K562 (cell line): ENCODE data around the gene GFI1B. TPM values are rescaled to one million over a fixed set of nuclear protein-coding genes. Genes with fewer than 3 reads are reported as not detected.

Source experiments
- ATAC-seq: fragments of 200-7000 bp; cut with Tn5 transposase; 3 replicates; pipeline ENCODE4 v1.9.1; 2020; ENCODE audit warnings: moderate library complexity
- BruUV-seq: library from RNA; stranded (reverse); fragments of 400-500 nt; replicated peaks from 2 replicates; lab custom pipeline; 2021; lab: Mats Ljungman, UMichigan
- CTCF ChIA-PET: fragments of 300-600 bp; formaldehyde crosslinking; extraction: SDS; loops from one replicate; lab custom pipeline; 2021; ENCODE audit warnings: low intra/inter-chr PET ratio; lab: Yijun Ruan, JAX
- POLR2A ChIA-PET: fragments of 300-600, 350-650 bp; sonication (Branson Sonifier 250); formaldehyde crosslinking; extraction: SDS; loops from one replicate; lab custom pipeline; 2021; ENCODE audit warnings: antibody characterized with exemption, inconsistent platforms; lab: Yijun Ruan, JAX
- DNase-seq, 4 experiments: peaks; one replicate each; pipeline versions ENCODE4 v3.0.0 to v3.0.0-alpha.2; 2011 to 2018; ENCODE audit warnings: low spot score in 3 of 4, mixed read lengths in 3 of 4; ENCODE audit errors: extremely low read depth in 1 of 4
- FAIRE-seq: peaks from 2 replicates; lab custom pipeline; 2011; peaks lifted over from hg19 to GRCh38; lab: Jason Lieb, UNC
- H2AFZ ChIP-seq: 2 replicates; pipeline ENCODE4 v1.6.0; 2011; ENCODE audit warnings: low read depth, low read length, control low read depth, inconsistent platforms
- H3K27ac ChIP-seq: fragments of 200-600 bp; 3 replicates; pipeline ENCODE4 v1.8.0; 2011; ENCODE audit warnings: low read depth, mild to moderate bottlenecking, control low read depth, inconsistent platforms, low read length, moderate library complexity, mixed read lengths; ENCODE audit errors: extremely low read depth
- H3K27me3 ChIP-seq, 2 experiments: fragments of 300-600 bp in 1 of 2; 2 replicates in 1 of 2; 3 replicates in 1 of 2; pipeline versions ENCODE4 v1.6.0 to v1.8.0; 2011; ENCODE audit warnings: inconsistent platforms in 2 of 2, low read length in 2 of 2, mild to moderate bottlenecking in 1 of 2, mixed read lengths in 1 of 2, moderate library complexity in 1 of 2; ENCODE audit not compliant: control insufficient read depth in 2 of 2, insufficient read depth in 2 of 2
- H3K36me3 ChIP-seq: fragments of 300-600 bp; 3 replicates; pipeline ENCODE4 v1.8.0; 2011; ENCODE audit warnings: mild to moderate bottlenecking, low read length, inconsistent platforms; ENCODE audit not compliant: control insufficient read depth, insufficient read depth
- H3K4me1 ChIP-seq, 2 experiments: fragments of 200-600 bp in 1 of 2; replicated peaks in 1 of 2; 2 replicates in 1 of 2; 3 replicates in 1 of 2; pipeline versions ENCODE4 v1.5.1 to v1.8.0; 2011; ENCODE audit warnings: inconsistent platforms in 2 of 2, low read length in 2 of 2, mild to moderate bottlenecking in 1 of 2, mixed read lengths in 1 of 2, moderate library complexity in 1 of 2; ENCODE audit not compliant: control insufficient read depth in 2 of 2, insufficient read depth in 2 of 2
- H3K4me2 ChIP-seq: 2 replicates; pipeline ENCODE4 v1.6.1; 2011; ENCODE audit warnings: low read length, control low read depth, inconsistent platforms, mixed read lengths; ENCODE audit not compliant: insufficient read depth
- H3K4me3 ChIP-seq: fragments of 200-600 bp; sonication (generic), shearing (Covaris generic); 2 replicates; pipeline ENCODE4 v1.5.1; 2016; ENCODE audit warnings: control low read depth, inconsistent platforms
- H3K79me2 ChIP-seq: fragments of 200-600 bp; 3 replicates; pipeline ENCODE4 v1.8.0; 2011; ENCODE audit warnings: low read length, inconsistent platforms; ENCODE audit not compliant: control insufficient read depth, insufficient read depth
- H3K9ac ChIP-seq, 2 experiments: 2 replicates each; pipeline versions ENCODE4 v1.6.0 to v1.6.1; 2011; ENCODE audit warnings: low read depth in 2 of 2, low read length in 2 of 2, control low read depth in 1 of 2, inconsistent platforms in 1 of 2, mild to moderate bottlenecking in 1 of 2, mixed read lengths in 1 of 2; ENCODE audit not compliant: insufficient read depth in 1 of 2
- H3K9me1 ChIP-seq: one replicate; pipeline ENCODE4 v1.6.0; 2011; ENCODE audit warnings: inconsistent platforms, mild to moderate bottlenecking, low read length, moderate library complexity; ENCODE audit not compliant: control insufficient read depth, insufficient read depth
- H3K9me3 ChIP-seq: replicated peaks from 2 replicates; pipeline ENCODE4 v1.5.1; 2011; ENCODE audit warnings: low read depth, low read length, inconsistent platforms; ENCODE audit not compliant: control insufficient read depth, insufficient read depth
- H4K20me1 ChIP-seq: replicated peaks from 2 replicates; pipeline ENCODE4 v1.6.1; 2011; ENCODE audit warnings: low read length, inconsistent platforms, mixed read lengths; ENCODE audit not compliant: control insufficient read depth, insufficient read depth
- CAMTA2 ChIP-seq: fragments of 250-450 bp; sonication (Bioruptor Pico); conservative IDR thresholded peaks from 2 replicates; pipeline ENCODE4 v1.5.1; 2022
- EHMT2 ChIP-seq: fragments of 450-650 bp; IDR thresholded peaks from 2 replicates; pipeline ENCODE4 v1.6.1; 2018; ENCODE audit warnings: antibody characterized with exemption
- GMEB1 ChIP-seq: fragments of 250-450 bp; sonication (Bioruptor Pico); IDR thresholded peaks from 2 replicates; pipeline ENCODE4 v1.4.0; 2020; ENCODE audit warnings: mild to moderate bottlenecking
- GTF2E2 ChIP-seq: fragments of 200-800 bp; sonication (Bioruptor generic); IDR thresholded peaks from 2 replicates; pipeline ENCODE4 v1.6.1; 2016; ENCODE audit warnings: missing genetic modification characterization, missing compliant biosample characterization
- HMGN3 ChIP-seq: IDR thresholded peaks from 2 replicates; pipeline ENCODE4 v1.6.1; 2011; ENCODE audit warnings: borderline replicate concordance, low read depth, mild to moderate bottlenecking, mixed read lengths, low read length; ENCODE audit not compliant: insufficient read length; ENCODE audit errors: extremely low read depth
- MIER1 ChIP-seq: fragments of 450-650 bp; IDR thresholded peaks from 2 replicates; pipeline ENCODE4 v1.6.1; 2016; ENCODE audit warnings: antibody characterized with exemption, mild to moderate bottlenecking, low read depth
- TSC22D4 ChIP-seq: fragments of 450-650 bp; IDR thresholded peaks from 2 replicates; pipeline ENCODE4 v1.6.1; 2016; ENCODE audit warnings: missing genetic modification characterization, missing biosample characterization, control low read depth
- ZBTB5 ChIP-seq: fragments of 450-650 bp; IDR thresholded peaks from 2 replicates; pipeline ENCODE4 v1.6.1; 2017; ENCODE audit warnings: antibody characterized with exemption
- ZNF143 ChIP-seq: sonication (generic); formaldehyde crosslinking; IDR thresholded peaks from 2 replicates; pipeline ENCODE4 v1.9.0; 2022; ENCODE audit warnings: mild to moderate bottlenecking, missing genetic modification reagents
- ZNF431 ChIP-seq: sonication (generic); formaldehyde crosslinking; IDR thresholded peaks from 2 replicates; pipeline ENCODE4 v1.8.0; 2022; ENCODE audit warnings: mild to moderate bottlenecking, missing genetic modification reagents
- WGBS: fragments of 100-300 bp; shearing (Covaris generic); methylation state at CpG from one replicate; pipeline ENCODE4 v1.1.6; 2016; ENCODE audit warnings: low coverage, mixed read lengths; ENCODE audit not compliant: insufficient coverage; ENCODE audit errors: missing lambda C conversion rate; 5-methylcytosine and 5-hydroxymethylcytosine counted together
- in situ Hi-C: fragments of 300-500 bp; cut with MboI; formaldehyde crosslinking; loops from 4 replicates; pipeline ENCODE4 v1.15.0; 2018; ENCODE audit warnings: inconsistent platforms, mixed read lengths
- intact Hi-C: fragments of 100-400 bp; cut with micrococcal nuclease; formaldehyde crosslinking; loops from 2 replicates; pipeline ENCODE4 v1.14.2; 2022
- polyA plus RNA-seq, 8 experiments: library from polyadenylated mRNA; depleted of rRNA in 4 of 8; stranded (reverse) in 5 of 8; unstranded in 3 of 8; fragments of >200 nt; fragmentation: Nextera tagmentation in 2 of 8; fragmentation: Illumina TruSeq in 1 of 8; extraction: Ambion mirVana in 2 of 8; extraction: Trizol in 1 of 8; gene quantifications; 2 replicates each; pipeline versions ENCODE4 v1.2.1 to v1.2.3, GENCODE V29; 2011 to 2014; ENCODE audit warnings: inconsistent platforms in 1 of 8, missing spikeins in 1 of 8
- total RNA-seq, 7 experiments: library from RNA; depleted of rRNA in 6 of 7; stranded (reverse); fragments of >200 nt in 6 of 7; fragmentation: Illumina TruSeq in 2 of 7; extraction: Trizol in 2 of 7; gene quantifications; 2 replicates each; pipeline versions ENCODE4 v1.2.1 to v1.2.3, GENCODE V29; 2011 to 2021; ENCODE audit warnings: low replicate concordance in 1 of 7
- TF ChIP-seq, protein P1 (sequence below): fragments of 250-450 bp; sonication (Bioruptor Pico); IDR thresholded peaks from 2 replicates; pipeline ENCODE4 v1.8.0; 2022; ENCODE audit warnings: inconsistent platforms

Gene GFI1B
- total and polyA plus RNA-seq, 9 of the 15 experiments (the other 6 are each of a cell fraction or from before 2014, with no cell fraction given): 8.0 to 75.7 (median 34.5) TPM

- no peaks in the 10 kb centered on the region for H4K20me1 ChIP-seq
- FAIRE-seq: peak; percentile 6
Observed at GRCh38 chr9:133006731-133007352, 28.3 kb downstream of the GFI1B start.

DNA sequence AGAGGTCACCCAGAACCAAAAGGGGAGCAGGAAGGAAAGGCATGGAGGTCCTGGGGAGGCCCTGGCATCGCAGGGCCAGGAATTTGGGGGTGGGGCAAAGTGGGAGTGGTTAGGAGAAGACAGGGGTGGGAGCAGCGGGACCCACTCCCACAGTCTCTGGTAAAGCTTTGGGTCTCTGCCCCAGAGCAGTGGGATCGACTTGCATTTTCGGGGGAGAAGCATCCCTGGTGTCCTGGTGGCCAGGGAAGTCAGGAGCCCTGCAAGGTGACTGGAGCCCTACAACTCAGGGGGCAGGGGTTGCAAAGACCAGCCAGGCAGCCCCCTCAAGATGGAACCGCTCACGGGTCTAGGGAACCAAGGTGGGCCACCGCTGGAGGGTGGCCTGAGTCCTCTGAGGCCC, 29.9 kb downstream of the GFI1B start:
- H3K9me1 ChIP-seq: no peaks in the 10 kb centered on the region
- H3K9ac ChIP-seq: no peak overlapping the region
- ChIA-PET CTCF (no interaction called here), POLR2A (no interaction called here)
- no peak for ATAC-seq
- H3K27me3 ChIP-seq: no peaks in the 10 kb centered on the region
- H2AFZ ChIP-seq: no peak overlapping the region
- WGBS: 79% methylated on average over 4 of the region's 7 CpGs
- no peak overlapping the region for H3K4me3 ChIP-seq
- no peaks in the 10 kb centered on the region for H3K36me3 ChIP-seq
- no peaks in the 10 kb centered on the region for H3K79me2 ChIP-seq
- no peak for DNase-seq
- no peak overlapping the region for H3K4me2 ChIP-seq
- intact Hi-C loops: no loop called here
- in situ Hi-C loops: no loop called here
- H3K4me1 ChIP-seq: peaks cover 23 to 34% of the 10 kb centered on the region in 2 experiments
- no peak overlapping the region for H3K27ac ChIP-seq
- BruUV-seq: no TSS peak
- no peaks in the 10 kb centered on the region for H3K9me3 ChIP-seq
- H4K20me1 ChIP-seq: no peaks in the 10 kb centered on the region
- FAIRE-seq: no peak
- TF ChIP-seq MIER1 (no peak), GMEB1 (no peak), ZNF143 (CRISPR knock-in tag) (no peak), TSC22D4 (no peak), ZBTB5 (no peak), ZNF431 (CRISPR knock-in tag) (no peak), HMGN3 (no peak), GTF2E2 (tag) (no peak)
- TF ChIP-seq, protein P1, sequence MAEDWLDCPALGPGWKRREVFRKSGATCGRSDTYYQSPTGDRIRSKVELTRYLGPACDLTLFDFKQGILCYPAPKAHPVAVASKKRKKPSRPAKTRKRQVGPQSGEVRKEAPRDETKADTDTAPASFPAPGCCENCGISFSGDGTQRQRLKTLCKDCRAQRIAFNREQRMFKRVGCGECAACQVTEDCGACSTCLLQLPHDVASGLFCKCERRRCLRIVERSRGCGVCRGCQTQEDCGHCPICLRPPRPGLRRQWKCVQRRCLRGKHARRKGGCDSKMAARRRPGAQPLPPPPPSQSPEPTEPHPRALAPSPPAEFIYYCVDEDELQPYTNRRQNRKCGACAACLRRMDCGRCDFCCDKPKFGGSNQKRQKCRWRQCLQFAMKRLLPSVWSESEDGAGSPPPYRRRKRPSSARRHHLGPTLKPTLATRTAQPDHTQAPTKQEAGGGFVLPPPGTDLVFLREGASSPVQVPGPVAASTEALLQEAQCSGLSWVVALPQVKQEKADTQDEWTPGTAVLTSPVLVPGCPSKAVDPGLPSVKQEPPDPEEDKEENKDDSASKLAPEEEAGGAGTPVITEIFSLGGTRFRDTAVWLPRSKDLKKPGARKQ: no peak

More at GRCh38 chr9:133006731-133007352, 28.3 kb downstream of the GFI1B start:
- peak; percentile 66 for TF ChIP-seq EHMT2
- no peak for TF ChIP-seq CAMTA2 (CRISPR knock-in tag)
- H3K36me3 ChIP-seq: no peaks in the 10 kb centered on the region
- peaks cover 2% of the 10 kb centered on the region; the same call in 1 of the 3 replicates for H3K79me2 ChIP-seq
- H3K4me1 ChIP-seq: peaks cover 39 to 49% of the 10 kb centered on the region in 2 experiments
- BruUV-seq: no TSS peak
- H3K4me3 ChIP-seq: no peak overlapping the region
- in situ Hi-C loops: no loop called here
- H3K27ac ChIP-seq: no peak overlapping the region
- H3K9me1 ChIP-seq: no peaks in the 10 kb centered on the region
- ATAC-seq: no peak
- no peaks in the 10 kb centered on the region for H3K9me3 ChIP-seq
- H3K27me3 ChIP-seq: no peaks in the 10 kb centered on the region
- 79% methylated on average over 3 of the region's 5 CpGs for WGBS
- ChIA-PET POLR2A (interaction anchor here (1.4 kb wide), 1 partner anchor 13 kb away, joined by 5 read pairs; no protein-coding TSS in a partner anchor), CTCF (interaction anchor here (0.8 kb wide), 1 partner anchor 15 kb away, joined by 3 read pairs; no protein-coding TSS in a partner anchor)
- H3K4me2 ChIP-seq: no peak overlapping the region
- no peak overlapping the region for H2AFZ ChIP-seq
- intact Hi-C loops: no loop called here
- DNase-seq: no peak
- no peak overlapping the region for H3K9ac ChIP-seq
